ENCODE data around the gene IL1RL2. TPM values are rescaled to one million over a fixed set of nuclear protein-coding genes. Genes with fewer than 3 reads are reported as not detected.
A peak's percentile ranks its signal among the peaks of the same experiment; 100 is the strongest.

IL1RL2 gene
- polyA plus RNA-seq, 3 donors = 0.98 to 1.4 (median 1.3) TPM

DNA sequence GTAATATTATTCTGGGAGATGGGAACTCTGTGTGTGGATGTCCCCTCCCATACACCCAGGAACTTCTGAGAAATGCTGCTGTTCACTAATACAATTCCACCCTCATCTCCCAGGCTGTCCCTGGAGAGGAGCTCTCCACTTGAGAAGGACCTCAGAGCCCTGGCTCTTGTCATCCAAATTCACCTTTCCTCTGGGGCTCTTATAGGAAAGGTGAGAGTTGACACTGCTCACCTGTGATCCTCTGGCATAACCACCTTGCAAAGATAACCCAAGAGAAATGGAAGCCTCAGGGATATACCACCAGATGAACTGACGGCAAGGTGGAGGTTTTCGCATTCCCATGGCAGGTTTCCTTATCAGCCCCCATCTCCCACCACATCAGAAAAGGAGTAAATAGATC, 52.0 kb downstream of the IL1RL2 start:
- no peak for DNase-seq

GRCh38 chr2:102239344-102239743, 52.5 kb downstream of the IL1RL2 start:
- no peak for DNase-seq

DNA sequence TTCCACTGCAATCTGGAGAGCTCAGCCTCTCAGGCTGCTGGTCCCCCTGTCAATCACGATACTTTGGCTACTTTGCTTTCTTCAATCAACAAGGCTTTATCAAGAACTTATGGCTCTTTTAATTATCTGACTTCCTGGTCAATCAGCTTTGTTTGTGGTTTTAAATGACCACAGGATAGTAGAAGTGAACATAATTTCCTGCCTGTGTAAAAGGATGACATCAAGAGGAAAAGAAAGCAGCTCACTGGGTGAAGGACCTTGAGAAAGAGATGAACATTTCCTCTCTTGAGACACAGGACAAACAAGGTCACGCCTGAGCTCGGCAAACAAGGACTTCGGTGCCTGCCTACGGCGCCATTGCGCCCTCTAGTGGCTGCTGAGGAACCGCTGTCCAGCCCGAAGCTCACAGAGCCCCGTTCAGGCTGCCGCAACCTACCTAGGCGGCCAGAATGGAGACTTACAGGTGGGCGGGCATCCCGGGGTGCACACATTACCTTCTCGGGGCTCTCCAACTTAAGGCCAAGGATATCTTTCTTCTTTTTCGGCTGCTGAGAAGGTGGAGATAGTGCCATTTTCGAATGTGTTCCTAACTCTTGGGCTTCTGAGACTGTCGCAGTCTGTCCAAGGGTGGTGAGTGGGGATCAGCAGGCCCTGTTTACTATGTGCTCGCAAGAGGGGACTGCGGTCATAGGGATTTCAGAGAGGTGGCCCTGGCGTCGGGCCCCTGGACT, 54.0 kb downstream of the IL1RL2 start:
- DNase-seq = peak; percentile 82

DNA sequence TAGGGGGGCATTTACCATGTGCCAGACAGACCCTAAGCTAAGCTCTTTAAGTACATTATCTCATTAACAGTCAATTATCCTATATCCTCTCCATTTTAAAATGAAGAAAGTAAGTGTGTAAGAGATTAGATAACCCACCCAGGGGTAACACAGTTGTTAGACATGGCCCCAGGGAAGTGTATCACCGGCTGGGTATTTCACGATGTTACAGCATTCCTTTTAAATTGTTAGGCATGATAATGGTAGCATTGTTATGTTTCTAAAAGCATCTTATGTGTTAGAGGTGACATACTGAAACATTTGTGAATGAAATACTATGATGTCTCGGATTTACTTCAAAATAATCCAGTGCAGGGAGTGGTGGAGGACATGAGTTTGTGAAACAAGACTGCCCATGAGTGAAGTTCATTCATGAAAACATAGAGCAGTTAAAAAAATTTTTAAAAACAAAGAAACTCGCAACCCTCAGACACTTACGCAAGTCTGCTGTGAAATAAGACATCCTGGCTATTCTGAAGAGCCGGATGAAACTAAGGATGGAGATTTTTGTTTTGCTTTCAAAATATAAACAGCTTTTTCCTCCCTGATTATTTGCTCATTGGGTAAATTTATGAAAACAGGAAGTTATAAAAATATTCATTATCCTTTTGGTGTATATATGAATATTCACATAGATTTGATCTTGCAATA, 54.9 kb downstream of the IL1RL2 start:
- DNase-seq = no peak

DNA sequence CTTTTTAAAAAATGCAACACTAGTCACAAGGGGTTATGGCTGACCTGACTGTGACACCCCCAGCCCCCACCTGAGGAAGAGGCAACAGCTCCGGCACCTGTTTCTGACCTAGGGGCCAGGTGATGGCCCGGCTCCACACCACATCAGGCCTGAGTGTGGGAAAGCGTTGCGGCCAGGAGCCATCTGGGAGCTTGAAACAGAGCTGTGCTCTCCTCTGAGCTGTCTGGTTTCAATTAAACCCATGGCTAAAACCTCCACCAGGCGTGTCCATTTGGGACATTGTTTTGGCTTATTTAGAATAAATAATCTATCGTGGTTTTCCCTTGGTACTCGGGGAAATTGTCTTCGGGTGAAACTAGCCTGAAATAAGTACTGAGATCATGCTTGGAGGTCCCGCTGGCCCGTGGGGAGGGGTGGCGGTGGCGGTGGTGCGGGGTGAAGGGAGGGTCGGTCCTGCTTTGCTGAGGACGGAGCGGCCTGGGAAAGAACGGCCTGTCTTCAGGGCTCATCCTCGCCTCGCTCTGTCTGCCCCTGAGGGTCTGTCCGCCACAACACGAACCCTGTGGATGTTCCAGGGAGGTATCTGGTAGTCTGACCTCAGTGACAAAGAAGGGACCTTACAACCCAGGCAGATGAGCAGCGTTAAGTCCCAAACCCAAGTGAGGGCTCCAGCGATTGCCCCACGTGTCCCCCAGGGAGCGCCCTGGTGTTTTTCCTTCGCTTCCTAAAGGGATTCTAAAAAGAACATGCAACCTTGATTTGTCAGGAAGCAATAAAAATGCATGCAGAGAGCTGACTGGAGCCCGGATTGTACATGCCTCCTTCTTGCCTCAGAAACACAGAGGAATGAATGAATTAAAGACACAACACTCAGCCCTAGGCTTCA, 58.7 kb downstream of the IL1RL2 start:
- no peak for DNase-seq

DNA sequence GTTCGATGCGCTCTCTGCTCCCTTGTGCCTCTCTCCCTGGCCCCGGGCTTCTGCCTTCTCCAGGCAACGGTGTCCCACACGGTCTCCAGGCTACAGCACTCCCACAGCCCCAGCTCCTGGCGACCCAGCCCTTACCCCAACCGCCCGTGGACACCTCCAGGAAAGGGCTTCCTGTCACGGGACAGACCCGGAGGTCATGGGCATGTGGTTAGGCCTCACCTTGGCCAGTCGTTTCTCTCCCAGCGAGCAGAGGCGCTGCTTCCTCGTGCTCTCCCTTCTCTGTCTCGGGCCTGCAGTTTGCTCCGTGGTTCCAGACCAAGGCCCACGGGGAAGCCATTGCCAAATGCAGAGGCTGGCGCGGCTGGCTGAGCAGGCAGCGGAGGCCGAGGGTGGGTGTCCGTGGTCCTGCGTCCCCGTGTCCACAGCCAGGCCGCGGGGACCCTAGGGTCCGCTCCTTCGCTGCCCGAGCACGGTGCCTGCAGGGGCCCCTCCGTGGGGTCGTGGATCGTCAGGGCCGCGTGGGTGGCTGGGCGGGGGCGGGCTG, 63.5 kb downstream of the IL1RL2 start:
- no peak for DNase-seq

DNA sequence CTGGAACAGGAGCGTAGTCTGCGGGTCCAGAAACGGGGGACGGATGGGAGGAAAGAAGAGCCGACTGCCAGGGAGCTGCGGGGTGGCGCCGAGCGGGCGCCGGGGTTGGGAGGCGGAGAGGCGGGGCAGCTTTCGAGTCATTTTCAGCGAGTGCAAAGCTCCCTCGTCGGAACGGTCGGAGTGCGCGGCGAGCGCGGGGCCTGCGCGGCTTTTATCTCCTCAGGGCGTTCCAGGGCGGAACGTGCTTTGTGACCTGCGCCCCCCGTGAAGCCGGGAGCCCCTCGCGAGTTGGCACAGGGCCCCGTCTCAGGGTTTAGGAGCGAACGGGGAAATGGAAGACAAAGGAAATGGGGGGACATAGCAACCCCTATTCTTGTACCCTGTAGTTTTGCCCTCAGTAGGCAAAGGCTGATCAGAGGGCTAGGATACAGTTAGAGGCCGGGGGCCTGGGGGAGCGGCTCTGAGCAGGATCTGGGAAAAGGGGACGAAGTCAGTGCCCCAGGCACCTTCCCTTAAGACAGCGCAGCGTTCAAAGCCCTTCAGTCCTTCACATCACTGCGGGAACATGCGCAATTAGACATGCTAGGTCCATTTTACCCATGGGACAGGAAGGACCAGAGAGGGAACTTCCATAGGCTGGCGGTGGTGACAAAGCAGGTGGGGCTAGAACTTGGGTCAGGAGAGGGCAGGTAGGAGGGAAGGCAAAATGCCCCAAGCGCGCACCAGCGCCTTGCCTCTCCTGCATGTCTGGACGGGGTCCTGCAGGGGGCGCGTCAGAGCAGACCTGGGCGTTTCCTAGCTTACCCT, 64.4 kb downstream of the IL1RL2 start:
- DNase-seq = peak; percentile 36

GRCh38 chr2:102251849-102252203, 65.0 kb downstream of the IL1RL2 start:
- DNase-seq = no peak

GRCh38 chr2:102252236-102252635, 65.4 kb downstream of the IL1RL2 start:
- no peak for DNase-seq

GRCh38 chr2:102253140-102253752, 66.4 kb downstream of the IL1RL2 start:
- no peak for DNase-seq

DNA sequence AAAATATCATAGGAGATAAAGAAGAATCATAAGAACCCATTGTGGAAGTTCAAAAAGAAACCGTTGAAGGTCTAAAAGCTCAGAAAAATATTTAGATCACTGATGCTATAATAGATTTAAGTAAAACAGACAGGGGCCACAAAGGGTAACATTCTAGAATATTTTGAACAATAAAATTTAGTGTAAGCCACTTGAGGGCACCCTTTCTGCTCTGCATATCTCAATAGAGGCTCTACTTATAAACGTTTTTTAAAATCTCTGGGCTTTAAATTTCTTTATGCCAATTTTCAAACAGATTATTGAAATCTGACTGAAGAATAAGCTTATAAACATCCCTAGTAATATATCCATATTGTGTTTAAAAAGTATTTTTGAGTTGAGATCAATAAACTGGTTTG, 66.9 kb downstream of the IL1RL2 start:
- no peak for DNase-seq

DNA sequence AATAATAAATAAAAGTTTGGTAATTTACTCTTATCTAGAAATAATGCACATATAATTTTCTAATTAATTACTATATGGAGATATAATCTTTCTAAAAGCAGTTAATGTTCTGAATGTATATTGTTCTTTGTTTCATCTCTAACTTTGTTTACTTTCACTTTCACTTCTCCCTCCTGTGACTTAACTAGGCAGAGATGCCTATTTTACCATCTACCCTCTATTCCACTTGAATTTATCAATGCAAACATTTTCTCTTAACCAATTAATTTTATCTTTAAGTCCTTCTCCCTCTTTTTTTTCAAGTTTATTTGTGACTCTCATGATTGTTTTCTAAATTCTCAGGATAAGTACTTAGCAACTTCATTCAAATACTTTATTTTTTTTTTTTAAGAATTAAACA, 69.5 kb downstream of the IL1RL2 start:
- DNase-seq = no peak

DNA sequence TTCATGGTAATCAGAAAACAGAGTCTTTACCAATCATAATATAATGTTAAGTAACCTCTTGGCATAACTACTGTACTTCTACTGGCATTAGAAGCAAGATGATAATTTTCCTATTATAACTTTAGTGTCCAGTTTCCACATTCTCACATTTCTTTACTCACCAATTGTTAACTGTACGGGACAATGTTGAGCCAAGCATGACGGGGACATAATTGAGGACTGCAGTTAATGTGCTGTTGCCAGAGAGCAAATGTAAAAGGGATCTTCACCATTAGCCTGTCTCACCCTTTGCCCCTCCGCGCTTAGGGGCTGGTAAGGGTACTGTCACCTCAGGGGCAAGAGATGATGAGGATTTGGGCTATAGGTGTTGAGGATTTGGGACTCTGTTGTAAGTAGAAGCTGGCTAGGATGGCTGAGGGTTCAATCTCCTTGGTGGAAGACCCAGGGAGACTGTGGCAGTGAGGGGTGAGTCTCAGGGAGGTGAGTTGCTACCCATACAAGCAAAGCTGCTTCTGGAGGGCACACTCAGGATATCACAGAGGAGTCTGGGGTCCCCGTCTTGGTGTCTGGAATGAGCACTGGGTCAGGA, 70.1 kb downstream of the IL1RL2 start:
- DNase-seq = no peak

DNA sequence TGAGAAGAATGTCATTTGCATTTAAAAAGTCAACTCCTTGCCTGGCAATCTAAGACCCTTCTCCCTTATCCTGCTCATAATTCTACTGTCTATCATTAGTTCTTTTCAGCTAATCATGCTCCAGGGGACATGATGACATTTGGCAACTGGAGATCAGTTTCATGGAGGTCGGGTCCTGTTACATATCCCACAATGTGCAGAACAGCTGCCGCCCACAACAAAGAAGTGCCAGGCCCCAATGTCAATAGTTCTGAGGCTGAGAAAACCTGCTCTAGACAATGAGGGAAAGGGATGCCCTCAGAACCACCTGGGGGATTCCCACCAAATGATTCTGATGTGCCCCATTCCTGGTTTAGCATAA, 71.2 kb downstream of the IL1RL2 start:
- no peak for DNase-seq

DNA sequence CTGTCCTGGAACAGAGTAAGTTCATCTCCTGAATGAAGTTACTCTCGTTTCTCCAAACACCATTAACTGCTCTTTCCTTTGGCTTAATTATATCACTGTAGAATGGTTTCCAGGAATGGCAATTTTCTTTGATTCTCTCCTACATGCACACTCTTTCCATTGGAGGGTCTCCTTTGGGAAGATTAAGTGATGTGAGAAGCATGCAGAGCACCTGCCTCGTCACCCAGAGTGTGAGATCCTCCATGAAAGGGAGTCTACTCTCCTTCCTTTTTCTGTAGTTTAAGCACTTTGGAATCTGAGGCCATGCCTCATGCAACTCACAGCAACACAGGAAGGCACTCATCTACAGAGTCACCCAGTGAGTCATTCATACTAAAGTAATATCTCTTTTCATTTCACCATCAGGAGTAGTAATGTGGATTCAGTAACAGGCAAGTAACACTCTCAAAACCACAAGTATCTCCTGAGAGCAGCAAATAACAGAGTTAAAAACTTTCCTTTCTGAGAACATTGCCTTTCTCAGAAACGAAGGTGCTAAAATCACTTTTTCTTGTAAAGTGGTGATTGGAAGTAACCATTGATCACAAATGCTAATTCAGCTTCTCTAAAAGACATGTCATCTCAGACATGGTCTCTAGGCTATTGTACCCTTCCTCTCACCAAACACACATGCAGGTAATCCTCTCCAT, 71.7 kb downstream of the IL1RL2 start:
- DNase-seq = no peak

DNA sequence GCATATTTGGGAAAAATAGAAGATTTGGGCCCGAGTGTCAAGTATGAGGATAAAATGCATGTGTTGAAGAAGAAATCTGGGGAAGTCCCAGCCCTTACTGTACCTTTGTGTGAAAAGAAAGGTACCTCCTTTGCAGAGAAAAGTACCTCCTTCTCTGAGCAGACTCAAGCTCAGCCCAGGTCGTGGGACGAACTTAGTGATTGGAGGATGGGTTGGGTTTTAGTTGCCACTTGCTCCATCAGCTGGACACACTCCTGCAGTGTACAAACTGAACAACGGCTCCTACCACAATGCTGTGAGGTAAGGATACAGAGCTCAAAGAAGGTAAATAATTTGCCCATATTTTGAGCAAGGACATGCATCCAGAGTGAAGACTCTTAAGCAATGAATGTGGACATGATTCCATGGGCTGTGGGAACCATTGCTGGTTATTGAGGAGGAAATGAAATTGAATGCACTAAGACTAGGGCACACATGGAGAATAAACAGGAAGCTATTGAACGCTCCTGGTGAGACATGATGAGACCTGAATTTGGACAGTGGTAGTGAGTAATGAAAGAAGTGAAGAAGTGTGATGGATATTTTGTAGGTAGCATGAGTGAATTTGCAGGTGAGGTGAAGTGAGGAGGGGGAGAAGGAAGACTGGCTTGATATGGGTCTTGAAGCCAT, 74.8 kb downstream of the IL1RL2 start:
- no peak for DNase-seq

- DNase-seq = no peak
These were observed 75.7 kb downstream of the IL1RL2 start for GRCh38 chr2:102262216-102263129.

DNA sequence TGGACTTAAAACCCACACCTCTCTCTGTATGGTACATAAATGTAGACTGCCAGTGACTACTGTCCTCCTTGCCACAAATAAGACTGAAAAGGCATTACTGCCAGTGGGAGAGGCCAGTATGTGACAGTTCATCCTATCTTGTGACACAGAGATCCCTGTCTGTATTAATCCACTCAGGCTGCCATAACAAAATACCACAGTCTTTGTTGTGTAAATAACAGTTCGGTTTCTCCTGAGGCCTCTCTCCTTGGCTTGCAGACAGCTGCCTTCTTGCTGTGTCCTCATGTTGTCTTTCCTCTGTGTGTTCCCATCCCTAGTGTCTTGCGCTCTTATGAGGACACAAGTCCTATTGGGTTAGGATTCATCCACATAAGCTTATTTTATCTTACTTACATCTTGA, 78.1 kb downstream of the IL1RL2 start:
- no peak for DNase-seq

DNA sequence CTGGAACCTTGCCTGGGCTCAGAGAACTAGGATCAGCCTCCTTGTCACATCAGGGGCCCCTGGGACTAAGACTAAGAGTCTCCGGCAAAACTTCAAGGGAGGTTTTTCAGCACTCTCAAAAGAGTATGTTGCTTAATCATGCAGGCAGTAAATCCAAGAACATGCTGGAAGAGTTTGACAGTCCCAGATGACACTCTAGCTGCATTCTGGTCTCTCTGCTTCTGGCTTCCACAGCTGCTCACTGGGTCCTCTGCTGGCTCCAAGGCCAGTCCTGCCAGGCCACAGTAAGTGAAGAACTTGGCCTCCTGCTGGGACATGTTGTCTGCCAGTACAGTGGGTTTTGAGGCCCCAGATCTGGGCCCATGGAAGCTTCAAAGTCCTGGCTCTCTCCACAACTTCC, 79.4 kb downstream of the IL1RL2 start:
- DNase-seq = no peak
